Bronchial epithelial cell (primary cell): ENCODE data around the gene NUMA1. TPM values are rescaled to one million over a fixed set of nuclear protein-coding genes. Genes with fewer than 3 reads are reported as not detected.

Source experiments
- DNase-seq: peaks from one replicate; pipeline ENCODE4 v3.0.0-alpha.2; 2010; ENCODE audit warnings: low read depth
- FAIRE-seq: peaks from 2 replicates; lab custom pipeline; 2011; peaks lifted over from hg19 to GRCh38; lab: Jason Lieb, UNC
- H3K27me3 ChIP-seq: 2 replicates; pipeline ENCODE4 v1.5.1; 2011; ENCODE audit warnings: low read length; ENCODE audit not compliant: control insufficient read depth, insufficient read depth
- H3K36me3 ChIP-seq: 2 replicates; pipeline ENCODE4 v1.5.1; 2011; ENCODE audit warnings: low read length; ENCODE audit not compliant: control insufficient read depth, insufficient read depth
- H3K4me3 ChIP-seq: 2 replicates; pipeline ENCODE4 v1.5.1; 2011; ENCODE audit warnings: mild to moderate bottlenecking, low read depth, low read length, control low read depth
- CTCF ChIP-seq: IDR thresholded peaks from 2 replicates; pipeline ENCODE4 v1.5.1; 2011; ENCODE audit warnings: mild to moderate bottlenecking, moderate library complexity, low read length, control low read depth, inconsistent platforms; ENCODE audit not compliant: insufficient read depth, severe bottlenecking
- total RNA-seq: library from RNA; depleted of rRNA; stranded (reverse); fragments of >200 nt; gene quantifications from 2 replicates; pipeline ENCODE4 v1.2.1, GENCODE V29; 2014

NUMA1 gene
- total RNA-seq, 1 donor from 2014 or later: 52.7 TPM

DNA sequence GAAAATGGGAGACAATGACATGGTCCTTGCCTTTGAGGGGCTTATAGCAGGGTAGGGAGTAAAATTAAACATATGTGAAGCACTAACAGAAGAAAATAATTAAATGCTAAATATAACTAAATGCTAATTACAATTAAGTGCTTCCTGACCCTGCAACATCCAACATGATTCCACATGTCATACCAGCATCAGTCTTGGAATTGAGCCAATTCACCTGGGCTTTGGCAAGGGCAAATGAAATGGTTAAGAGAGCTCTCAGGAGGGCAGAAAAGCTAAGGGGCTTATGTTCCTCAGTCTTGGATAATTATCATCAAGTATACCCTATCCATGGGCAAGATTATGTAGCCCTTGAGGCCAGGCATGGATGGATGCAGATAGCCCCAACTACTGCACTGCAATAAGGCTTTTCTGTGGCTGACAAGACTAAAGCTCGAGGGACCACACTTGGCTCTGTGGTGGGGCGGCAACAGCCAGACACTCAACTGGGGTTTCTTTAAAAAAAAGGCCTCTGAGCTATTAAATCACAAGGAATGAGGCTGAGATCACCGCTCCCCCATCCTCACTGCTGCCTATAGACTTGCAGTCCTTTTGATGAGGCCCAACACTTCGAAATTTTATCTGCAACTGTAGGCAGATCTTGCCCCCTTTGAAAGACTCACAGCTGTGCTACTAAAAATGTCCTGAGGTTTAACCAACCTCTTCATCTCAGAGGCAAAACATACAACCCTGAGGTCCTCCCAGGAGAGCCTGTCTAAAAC, 42.6 kb downstream of the NUMA1 start:
- Histone ChIP-seq H3K4me3 (no peak overlapping the region), H3K27me3 (no peaks in the 10 kb centered on the region), H3K36me3 (peaks cover 5% of the 10 kb centered on the region)
- DNase-seq (peak; percentile 55), FAIRE-seq (no peak)
- no peak for TF ChIP-seq CTCF

DNA sequence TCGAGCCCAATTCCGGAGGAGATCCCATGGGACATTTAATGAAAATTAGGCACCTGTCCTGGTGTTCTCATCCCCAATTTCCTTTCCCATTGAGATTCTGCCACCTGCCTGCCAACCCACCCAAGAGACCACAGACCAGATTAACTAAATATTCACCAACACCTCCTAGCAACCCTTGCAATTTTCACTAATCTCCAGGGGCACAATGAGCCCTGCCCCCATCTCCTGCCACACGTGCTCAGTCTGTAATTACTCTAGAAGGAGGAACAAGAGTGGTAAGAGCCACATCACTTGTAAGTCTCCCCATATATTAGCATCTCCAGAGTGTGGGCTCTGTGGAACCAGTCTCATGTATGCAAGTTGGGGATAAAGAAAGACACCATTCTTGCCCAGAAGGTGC, 43.7 kb downstream of the NUMA1 start:
- DNase-seq: no peak
- H3K4me3 ChIP-seq: no peak overlapping the region

DNA sequence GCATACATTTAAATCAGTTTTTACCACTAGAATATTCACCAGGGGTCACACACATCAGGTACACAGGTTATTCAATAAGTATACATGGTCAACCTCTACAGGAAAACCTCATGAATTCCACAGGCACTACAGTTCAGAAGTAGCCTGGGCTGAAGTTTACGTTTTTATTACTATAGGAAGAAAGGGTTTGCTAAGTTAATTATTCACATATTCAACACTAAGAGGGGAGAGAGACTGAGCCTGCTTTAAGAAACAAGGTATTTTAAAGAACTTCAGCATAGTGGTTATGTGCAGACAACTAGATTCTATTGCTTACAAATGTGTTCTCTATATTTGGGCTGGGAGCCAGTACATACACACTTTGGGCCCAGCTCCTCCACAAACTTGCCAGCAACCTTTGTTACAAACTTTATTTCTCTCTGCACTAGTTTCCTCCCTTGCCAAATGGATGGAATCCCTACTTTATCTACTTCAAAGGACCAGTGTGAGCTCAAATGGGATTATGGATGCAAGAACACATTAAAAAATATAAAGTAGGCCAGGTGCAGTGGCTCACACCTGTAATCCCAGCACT, 49.8 kb downstream of the NUMA1 start:
- peaks cover 17% of the 10 kb centered on the region for H3K36me3 ChIP-seq
- FAIRE-seq: no peak

More for the DNA sequence above, 43.7 kb downstream of the NUMA1 start:
- TF ChIP-seq CTCF: no peak
- Histone ChIP-seq H3K36me3 (peaks cover 5% of the 10 kb centered on the region), H3K27me3 (no peaks in the 10 kb centered on the region)
- no peak for FAIRE-seq

GRCh38 chr11:72026090-72026489, 54.3 kb downstream of the NUMA1 start:
- H3K36me3 ChIP-seq: peaks cover 34% of the 10 kb centered on the region
- no peak for TF ChIP-seq CTCF
- H3K27me3 ChIP-seq: no peaks in the 10 kb centered on the region
- H3K4me3 ChIP-seq: no peak overlapping the region
- DNase-seq (no peak), FAIRE-seq (no peak)

More for the DNA sequence above, 49.8 kb downstream of the NUMA1 start:
- no peaks in the 10 kb centered on the region for H3K27me3 ChIP-seq
- H3K4me3 ChIP-seq: no peak overlapping the region
- no peak for TF ChIP-seq CTCF
- no peak for DNase-seq

- Histone ChIP-seq H3K27me3 (no peaks in the 10 kb centered on the region), H3K4me3 (no peak overlapping the region), H3K36me3 (peaks cover 48% of the 10 kb centered on the region)
- no peak for TF ChIP-seq CTCF
- FAIRE-seq: no peak
- DNase-seq: no peak
Observed at GRCh38 chr11:72024069-72024754, 56.1 kb downstream of the NUMA1 start.
